ENCODE results near the gene TMEM196.

The TMEM196 gene

DNA sequence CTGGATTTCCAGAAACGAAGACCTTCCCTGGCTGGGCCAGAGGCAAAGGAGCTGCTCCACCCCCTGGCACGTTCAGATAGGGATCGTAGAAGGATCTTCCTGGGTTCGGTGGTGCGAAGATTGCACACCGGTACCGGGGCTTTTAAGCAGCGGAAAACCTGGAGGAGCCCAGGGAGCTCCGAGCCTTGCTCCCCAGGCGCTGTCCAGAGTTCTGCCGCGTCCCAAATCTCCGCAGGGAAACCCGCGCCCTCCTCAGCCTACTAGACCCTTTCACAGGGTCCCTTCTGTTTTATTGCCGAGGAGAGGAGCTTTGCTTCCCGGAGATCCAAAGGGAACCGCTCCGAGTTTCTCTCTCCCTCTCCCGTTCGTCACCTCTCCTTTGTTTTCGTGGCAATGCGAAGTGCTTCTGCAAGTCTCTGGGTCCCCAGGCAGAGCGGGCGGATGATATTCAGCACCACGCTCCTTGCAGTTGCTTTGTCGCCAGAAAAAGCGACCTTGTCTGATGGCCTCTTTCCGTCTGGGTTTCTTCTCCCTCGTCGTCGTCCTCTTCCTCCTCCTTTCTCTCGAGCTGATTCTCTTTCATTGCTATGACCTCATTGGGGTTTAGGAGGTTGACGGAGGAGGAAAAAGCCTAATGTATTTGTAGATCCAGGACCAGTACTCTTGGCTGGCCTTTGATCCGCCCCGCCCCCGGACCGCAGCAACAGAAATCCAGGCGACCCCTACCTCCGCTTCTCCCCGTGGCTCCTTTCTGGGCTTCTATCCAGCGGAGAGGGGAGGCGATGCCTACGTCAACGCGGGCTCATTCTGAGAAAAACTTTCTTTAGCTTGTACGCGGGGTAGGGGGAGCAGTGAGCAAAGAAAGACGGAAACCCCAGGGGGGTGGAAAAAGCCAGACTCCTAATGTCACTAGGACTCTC lies at the start of gene TMEM196:
Gene TMEM196, minus strand, starts transcription at position 777 of the 920 bp plus-strand sequence. CDS start 921 bp downstream, outside the sequence.
- no peak for DNase-seq

- no peak for DNase-seq
These were observed 42.7 kb upstream of the TMEM196 start for GRCh38 chr7:19816128-19816527.

DNA sequence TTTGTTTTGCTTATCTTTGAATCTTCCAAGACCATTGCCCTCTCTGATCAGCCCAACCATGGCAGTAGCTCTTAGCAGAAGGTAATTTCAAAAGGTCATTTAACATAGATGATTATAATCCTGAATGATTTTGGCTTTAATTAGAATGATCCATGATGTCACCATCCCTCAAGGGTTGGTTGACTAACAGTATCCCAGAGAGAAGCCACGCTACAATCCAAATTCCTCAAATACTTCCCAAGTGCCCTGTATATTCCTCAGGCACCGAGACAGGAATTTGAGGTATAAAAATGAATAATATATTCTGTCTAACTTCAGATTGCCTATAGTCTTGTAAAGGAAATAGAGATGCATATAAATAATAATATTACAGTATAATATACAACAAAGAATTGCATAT lies 42.1 kb upstream of the TMEM196 start:
- no peak for DNase-seq

DNA sequence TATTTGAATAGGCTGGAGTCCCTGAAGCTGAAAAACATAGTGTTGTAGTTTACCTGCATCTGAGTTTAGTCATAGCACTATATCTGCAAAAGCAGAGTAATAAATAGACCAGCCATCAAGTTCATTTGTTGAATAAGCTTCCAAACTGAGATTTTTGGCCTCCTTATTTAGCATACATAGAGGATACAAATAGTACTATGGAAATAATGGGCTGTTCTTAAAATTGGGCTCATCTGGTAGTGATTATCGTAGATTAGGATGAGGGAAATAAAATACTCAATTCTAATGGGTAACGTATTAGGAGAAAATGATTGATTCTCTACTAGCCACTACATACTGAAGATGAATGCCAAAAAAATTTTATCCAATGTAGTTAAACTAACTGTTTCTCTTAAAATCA lies 41.4 kb upstream of the TMEM196 start:
- no peak for DNase-seq

DNA sequence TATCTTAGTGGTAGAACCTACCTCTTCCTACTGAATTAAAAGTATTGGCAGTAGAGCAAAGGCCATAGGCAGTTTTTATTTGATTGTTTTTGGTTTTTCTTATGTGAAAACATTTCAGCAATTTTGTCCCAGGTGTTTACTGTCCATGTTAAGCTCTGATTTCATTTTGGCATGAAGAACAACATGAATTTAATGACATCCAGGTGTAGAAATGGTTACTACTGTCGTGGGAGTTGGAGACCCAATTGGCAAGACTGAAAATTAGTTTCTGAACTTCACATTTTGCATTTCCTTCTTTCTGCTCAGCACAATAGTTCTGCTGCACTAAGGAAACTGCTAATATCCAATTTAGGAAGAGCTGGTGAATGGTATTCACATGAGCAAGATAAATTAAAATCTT lies 38.0 kb upstream of the TMEM196 start:
- DNase-seq = no peak

- DNase-seq = no peak
These were observed 25.6 kb upstream of the TMEM196 start for GRCh38 chr7:19798986-19799385.

- no peak for DNase-seq
These were observed 10.1 kb upstream of the TMEM196 start for GRCh38 chr7:19783541-19783940.

DNA sequence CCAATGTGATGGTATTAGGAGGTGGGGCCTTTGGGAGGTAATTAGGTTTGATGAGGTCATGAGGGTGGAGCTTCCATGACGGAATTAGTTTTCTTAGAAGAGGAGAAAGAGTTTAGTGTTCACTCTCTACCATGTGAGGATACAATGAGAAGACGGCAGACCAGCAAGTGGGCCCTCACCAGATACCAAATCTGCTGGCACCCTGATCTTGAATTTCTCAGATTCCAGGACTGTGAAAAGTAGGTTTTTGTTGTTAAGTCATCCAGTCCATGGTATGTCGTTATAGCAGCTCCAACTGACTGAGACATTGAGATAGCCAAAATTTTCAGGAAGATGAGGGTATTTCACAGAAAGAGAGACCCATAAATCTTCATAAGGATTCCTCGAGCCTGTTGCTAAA lies 3.6 kb upstream of the TMEM196 start:
- no peak for DNase-seq

GRCh38 chr7:19775578-19775977 lies 2.2 kb upstream of the TMEM196 start:
- no peak for DNase-seq

DNA sequence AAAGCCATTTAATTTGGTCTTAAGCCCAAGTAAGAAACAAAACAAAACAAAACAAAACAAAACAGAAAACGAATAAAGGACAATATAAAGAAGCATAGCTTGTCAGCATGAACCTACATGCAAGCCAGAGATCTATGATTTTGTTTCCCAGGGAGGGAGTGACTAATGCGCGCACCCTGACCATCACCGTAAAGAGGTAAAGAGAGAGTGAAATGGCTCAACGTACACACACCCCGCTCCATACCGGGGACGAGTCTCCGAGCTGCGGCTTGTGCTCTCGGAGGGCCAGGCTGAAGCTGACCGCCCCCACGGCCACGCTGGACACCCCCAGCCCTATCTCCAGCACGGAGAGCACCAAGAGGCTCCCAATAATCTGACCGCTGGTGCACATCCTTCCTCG lies 1.1 kb downstream of the TMEM196 start:
- no peak for DNase-seq

- DNase-seq = no peak
These were observed 10.8 kb downstream of the TMEM196 start for GRCh38 chr7:19762631-19763030.

- DNase-seq = peak; percentile 18
These were observed 18.8 kb downstream of the TMEM196 start for GRCh38 chr7:19754521-19755116.

- DNase-seq = peak; percentile 43
These were observed 21.4 kb downstream of the TMEM196 start for GRCh38 chr7:19752020-19752419.

- no peak for DNase-seq
These were observed 23.8 kb downstream of the TMEM196 start for GRCh38 chr7:19749658-19750057.

- peak; percentile 11 for DNase-seq
These were observed 25.6 kb downstream of the TMEM196 start for GRCh38 chr7:19747740-19748339.

- DNase-seq = no peak
These were observed 29.3 kb downstream of the TMEM196 start for GRCh38 chr7:19744075-19744474.

DNA sequence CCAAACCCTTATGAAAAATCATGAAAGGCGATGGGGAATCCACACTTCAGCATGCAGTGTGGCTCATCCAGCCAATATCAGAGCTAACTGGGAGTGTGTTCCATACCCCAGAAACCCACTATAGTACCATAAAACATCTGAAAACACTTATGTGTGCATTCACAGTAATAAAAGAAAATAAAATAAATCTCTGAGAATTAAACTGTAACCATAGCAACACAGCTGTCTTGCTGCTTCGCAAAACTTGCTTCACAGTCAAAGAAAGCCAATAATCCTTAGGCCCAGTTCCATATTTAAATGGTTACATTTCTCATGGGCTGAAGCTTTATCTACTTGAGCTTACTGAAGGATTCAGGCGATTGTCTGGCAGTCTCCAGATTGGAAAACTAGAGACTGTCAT lies 44.7 kb downstream of the TMEM196 start:
- no peak for DNase-seq

GRCh38 chr7:19725770-19726169 lies 47.6 kb downstream of the TMEM196 start:
- DNase-seq = no peak

DNA sequence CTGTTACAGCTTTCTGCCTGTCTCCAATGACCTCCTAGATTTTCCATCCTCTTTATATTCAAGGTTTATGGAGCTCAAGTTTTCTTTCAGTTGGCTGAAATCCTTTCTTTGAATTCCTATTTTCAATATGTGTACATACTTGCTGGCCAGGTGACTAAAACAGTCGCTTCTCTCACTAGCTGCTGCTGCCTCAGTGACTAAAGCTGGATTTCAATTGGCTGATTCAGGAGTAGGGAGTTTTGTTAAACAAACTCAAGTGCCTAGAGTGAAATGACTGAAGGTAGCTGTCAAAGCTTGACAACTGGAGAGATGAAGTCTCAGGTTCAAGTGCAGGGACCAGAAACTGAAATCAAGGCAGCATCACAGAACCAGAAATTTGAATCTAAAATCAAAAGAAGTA lies 57.9 kb downstream of the TMEM196 start:
- DNase-seq = no peak

DNA sequence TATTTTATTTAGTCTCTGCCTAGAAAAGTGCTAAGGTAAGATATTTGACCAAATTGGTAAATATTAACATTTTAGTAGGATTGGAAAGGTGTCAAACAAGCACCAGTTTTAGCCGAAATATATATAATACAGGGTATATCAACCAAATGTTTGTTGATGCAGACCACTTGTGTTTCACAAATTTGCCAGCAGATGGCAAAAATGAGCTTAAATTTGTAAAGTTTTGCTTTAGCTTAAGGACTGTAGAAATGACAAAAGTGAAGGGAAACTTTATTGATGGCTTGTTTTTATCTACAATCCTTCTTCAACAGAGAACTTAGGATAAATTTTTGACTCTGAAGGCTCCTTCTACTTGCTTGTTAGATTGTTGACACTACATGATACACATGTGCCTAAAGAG lies 59.7 kb downstream of the TMEM196 start:
- DNase-seq = peak; percentile 44

GRCh38 chr7:19709249-19709578 lies 64.2 kb downstream of the TMEM196 start:
- no peak for DNase-seq

GRCh38 chr7:19708397-19709248 lies 64.8 kb downstream of the TMEM196 start, which contains the start of gene POLR1F:
POLR1F (minus strand) TSS chr7:19709037; CDS start chr7:19709016, 21 bp downstream.
- DNase-seq = peak; percentile 95

DNA sequence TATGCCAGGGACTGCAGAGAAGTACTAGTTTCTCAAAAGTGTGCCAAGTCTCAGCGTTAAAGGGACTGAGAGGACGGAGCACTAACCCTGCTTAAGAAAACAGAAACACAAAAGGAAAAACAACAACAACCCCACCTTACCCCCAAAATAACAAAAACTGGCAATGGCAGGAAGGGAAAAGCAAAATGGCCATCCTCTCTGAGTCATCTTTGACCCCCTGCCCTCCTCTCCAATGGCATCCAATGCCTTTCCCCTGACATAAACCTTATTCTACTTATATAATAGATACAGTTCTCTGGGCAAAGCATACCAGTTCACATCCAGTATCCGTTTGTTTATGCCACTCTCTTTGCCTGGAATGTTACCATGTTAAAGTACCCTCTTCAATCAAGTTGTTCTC lies 66.2 kb downstream of the TMEM196 start:
- no peak for DNase-seq

Data from activated CD4-positive, alpha-beta T cell treated with anti-CD3 and anti-CD28 coated beads, Interleukin-10, Interleukin-2, amounts not matched to agents 100 ng/mL and 50 ng/mL, durations not matched to agents 16 hours and 8 hours (primary cell).